HTERT RPE-1 (cell line): ENCODE results near the gene ATG4A.

Experiments used
- in situ Hi-C: fragments of 300-500 bp; cut with MboI; formaldehyde crosslinking; loops from 4 replicates; pipeline ENCODE4 v1.14.3; 2020; ENCODE audit warnings: low sequenced_read_pairs

Gene ATG4A

DNA sequence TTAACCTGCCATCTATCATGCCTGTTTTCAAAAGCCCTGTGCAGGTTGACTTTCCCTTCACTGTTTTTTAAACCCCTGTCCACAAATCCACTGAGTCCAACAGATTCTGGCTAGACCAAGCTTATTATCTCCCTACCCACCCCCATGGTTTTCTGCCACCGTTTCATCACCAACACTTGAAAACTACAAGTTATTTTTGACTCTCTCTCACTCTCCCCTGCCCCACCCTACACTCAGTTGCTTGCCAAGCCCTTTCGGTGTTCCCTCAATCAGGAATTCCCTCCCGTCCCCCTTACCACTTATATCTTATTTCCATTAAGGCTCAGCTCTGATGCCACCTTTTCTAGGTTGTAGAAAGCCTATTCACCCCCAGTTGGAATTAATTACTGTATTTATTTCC, 29.7 kb downstream of the ATG4A start:
- in situ Hi-C loops = no loop called here

DNA sequence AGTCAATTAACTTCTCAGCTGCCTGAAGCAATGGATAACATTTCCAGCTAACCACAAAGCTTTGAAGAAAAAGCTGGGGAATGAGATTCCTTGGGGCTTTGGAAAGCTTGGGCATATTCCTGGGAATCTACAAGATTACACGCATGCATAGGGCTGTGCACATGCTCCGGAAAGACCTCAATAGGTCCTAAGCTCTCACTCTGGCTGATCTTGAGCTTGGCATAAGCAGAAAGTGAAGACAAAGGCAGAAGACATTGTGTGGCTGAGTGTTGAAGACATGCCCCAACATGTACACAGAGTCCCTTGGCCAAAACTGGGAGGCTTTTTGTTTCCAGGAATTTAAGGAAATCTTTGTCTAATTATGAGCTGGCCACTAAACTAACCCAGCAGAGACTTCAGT, 31.2 kb downstream of the ATG4A start:
- in situ Hi-C loops = no loop called here

- in situ Hi-C loops = no loop called here
Measured at GRCh38 chrX:108123591-108124366, 32.2 kb downstream of the ATG4A start.

- in situ Hi-C loops = no loop called here
Measured at GRCh38 chrX:108126661-108127060, 35.1 kb downstream of the ATG4A start.

DNA sequence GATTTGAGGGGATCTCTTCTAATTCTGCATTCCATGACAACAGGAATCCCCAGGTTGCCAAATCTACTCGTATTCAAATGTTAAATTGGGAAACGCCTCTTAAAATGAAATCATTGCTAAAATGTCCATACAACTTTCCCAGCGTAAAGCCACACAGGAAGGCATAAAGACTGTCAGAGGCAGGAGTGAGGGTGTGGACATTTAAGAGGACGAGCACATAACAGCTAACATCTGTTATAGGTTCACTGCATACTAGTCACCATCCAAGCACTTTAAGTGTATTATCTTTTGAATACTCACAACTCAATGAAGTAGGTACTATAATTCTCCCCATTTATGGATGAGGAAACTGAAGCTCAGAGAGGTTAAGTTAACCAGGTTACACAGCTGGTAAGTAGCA, 35.6 kb downstream of the ATG4A start:
- in situ Hi-C loops = no loop called here

- in situ Hi-C loops = no loop called here
Measured at GRCh38 chrX:108130889-108131288, 39.3 kb downstream of the ATG4A start.

- in situ Hi-C loops = no loop called here
Measured at GRCh38 chrX:108131471-108131870, 39.9 kb downstream of the ATG4A start.

DNA sequence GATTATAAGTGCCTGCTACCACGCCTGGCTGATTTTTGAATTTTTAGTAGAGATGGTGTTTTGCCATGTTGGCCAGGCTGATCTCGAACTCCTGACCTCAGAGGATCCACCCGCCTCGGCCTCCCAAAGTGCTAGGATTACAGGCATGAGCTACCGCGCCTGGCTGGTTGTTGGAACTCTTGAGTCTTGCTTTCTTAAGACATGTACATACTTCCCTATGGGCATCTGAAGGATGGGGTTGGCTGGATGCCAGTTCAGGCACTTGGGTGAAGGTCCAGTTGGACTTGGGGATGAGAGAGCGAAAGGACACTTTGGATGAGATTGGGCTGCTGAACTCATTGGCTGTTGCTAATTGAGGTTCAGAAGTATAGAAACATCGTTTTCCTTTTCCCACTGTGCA, 40.5 kb downstream of the ATG4A start:
- in situ Hi-C loops = no loop called here

DNA sequence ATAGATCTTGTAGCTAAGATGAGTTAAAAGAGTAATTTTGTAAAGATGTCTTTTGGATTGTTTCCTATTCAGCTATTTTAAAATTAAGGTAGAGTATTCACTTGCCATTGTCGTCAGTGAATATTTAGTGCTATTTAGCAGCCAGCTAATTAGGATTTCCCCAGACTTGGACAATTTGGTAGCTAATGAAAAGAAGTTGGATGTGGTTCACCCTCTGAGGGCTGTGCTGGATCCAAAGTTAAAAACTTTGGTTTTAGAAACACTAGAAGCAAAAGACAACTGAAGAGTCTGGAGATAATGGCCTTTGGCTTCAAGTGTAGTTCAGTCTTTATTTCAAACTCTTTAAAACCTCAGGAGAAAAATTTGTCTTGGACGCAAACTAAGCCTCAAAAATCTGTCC, 41.3 kb downstream of the ATG4A start:
- in situ Hi-C loops = no loop called here

DNA sequence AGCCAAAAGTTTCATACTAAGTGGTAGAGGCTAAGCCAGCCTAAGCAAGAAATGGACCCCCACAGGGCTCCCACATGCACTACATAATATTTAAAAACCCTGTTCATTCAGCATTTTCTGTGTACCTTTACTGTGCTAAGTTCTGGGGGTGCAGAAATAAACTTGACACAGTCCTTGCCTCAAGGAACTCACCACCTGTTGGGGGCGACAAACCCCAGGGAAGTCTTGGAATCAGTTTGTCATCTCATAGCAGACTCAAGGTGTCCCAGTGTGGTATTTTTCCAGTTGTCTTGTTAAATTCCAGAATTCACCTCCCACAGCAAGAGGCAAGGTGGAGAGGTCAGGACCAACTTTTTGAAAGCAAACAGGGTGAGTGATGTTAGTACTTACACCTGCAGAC, 43.1 kb downstream of the ATG4A start:
- in situ Hi-C loops = no loop called here

- in situ Hi-C loops = no loop called here
Measured at GRCh38 chrX:108138814-108139702, 47.5 kb downstream of the ATG4A start.

DNA sequence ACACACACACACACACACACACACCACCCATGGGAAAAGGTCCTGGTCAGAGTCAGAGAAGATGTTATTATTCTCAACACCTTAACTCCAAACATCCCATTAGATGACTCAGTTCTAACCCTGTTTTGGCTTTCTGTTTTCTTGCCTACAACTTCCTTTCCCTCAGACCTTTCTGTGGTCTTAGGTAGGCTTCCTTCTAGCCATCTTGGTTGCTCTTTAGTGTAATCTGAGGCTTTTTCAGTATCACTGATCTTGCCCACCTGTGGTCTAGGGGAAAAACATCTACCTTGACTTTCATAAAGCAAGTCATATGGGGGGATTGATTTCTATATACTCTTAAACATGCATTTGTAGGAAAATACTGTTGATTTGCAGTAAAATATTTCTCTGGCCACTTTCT, 56.9 kb downstream of the ATG4A start:
- in situ Hi-C loops = no loop called here

- in situ Hi-C loops = no loop called here
Measured at GRCh38 chrX:108156082-108156481, 64.5 kb downstream of the ATG4A start.

DNA sequence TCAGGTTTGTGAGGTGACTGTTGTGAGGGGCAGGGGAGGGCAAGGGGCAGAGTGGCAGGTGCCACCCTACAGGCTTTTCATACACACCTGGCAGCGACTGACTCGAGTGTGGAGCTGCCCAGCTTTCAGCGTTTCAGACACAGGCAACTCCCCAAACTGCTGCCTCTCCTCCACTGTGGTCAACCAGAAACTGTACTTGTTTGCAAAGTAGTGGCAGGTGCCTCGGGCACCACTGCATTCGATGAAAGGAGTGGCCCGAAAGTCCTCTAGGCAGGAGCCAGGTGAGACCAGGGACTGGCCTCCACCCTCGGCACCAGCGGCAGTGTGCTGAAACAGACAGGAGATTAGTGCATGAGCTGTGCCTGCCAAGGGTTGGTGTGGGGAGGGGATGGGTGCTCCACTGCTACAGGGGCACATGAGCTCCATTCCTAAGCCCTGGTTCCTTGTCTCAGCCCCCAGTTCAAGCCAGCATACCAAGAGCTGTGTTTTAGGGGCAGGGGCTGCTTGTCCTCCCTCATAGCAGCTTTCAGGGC, 65.4 kb downstream of the ATG4A start:
- in situ Hi-C loops = no loop called here

DNA sequence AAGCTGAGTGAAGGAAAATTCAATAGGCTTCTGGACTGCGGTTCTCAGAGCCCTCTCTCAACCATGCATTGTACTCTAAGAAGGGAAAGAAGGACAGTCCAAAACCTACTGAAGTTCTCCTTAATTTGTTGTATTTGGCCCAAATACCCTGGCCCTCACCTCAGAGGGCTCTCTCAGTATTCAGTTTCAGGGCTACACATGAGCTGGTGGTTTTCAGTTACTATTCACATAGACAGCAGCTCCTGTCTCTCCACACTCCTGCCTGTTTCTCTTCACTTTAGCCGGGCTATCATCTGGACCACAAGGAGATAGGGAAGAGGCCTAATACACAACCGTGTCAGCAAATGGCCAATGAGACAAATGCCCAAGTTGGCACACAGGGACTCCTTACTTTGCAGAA, 66.0 kb downstream of the ATG4A start:
- in situ Hi-C loops = no loop called here

GRCh38 chrX:108159028-108159670, 67.6 kb downstream of the ATG4A start:
- in situ Hi-C loops = no loop called here

- in situ Hi-C loops = no loop called here
Measured at GRCh38 chrX:108160309-108160708, 68.7 kb downstream of the ATG4A start.

GRCh38 chrX:108162265-108162664, 70.7 kb downstream of the ATG4A start:
- in situ Hi-C loops = no loop called here

- in situ Hi-C loops = no loop called here
Measured at GRCh38 chrX:108163333-108164082, 71.9 kb downstream of the ATG4A start.

DNA sequence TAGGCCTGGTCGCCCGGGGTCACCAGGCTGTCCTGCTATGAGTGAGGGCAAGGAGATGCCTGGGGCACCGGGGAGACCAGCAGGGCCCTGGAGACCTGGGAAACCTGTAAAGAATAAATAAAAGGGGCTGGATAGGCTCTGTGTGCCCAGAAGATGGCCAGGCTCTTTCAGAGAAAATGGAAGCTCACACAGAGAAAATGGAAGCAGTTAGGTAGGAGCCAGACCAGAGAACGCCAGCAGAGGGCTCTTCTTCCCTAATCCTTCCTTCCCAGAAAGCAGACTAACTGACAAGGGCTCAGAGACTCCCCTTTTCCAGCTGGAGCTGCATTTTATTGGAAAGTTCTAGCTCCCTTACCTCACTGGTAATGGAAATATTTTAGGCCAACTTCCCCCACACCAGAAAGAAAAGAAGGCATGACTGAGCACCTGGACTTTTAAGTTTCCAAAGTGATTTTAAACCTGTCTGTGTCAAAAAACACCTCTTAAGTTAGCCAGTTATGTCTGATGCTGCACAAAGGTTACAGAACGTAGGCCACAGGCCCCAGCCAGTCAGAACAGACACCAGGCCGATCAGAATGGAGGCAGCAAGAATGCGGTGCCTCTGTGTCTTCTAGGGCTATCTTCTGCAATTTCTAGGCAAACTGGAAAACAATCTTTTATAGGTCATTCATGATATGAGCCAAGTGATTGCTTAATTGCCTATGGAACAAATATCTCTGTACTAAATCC, 74.0 kb downstream of the ATG4A start:
- in situ Hi-C loops = no loop called here
